Adrenal gland (tissue), 5 donors: ENCODE measurements around the gene SHISA8.

Source experiments
- CTCF ChIP-seq, 6 experiments: fragments of 450-650 bp in 4 of 6; fragments of 200-600 bp in 2 of 6; sonication (generic) in 1 of 6; IDR thresholded peaks; 1 replicate in 5 of 6; 2 replicates in 1 of 6; pipeline versions ENCODE4 v1.5.1 to v1.8.0; 2016 to 2021; ENCODE audit warnings: antibody characterized with exemption in 6 of 6, mild to moderate bottlenecking in 2 of 6, moderate library complexity in 1 of 6
- POLR2A ChIP-seq, 2 donors: fragments of 450-650 bp; IDR thresholded peaks; one replicate each; pipeline ENCODE4 v1.6.1; 2017; ENCODE audit warnings: antibody characterized with exemption in 2 of 2, mild to moderate bottlenecking in 2 of 2, moderate library complexity in 1 of 2
- donor health status: DM: no; HTN: no; CAD: no.

GRCh38 chr22:41928593-41929417 lies 13.9 kb upstream of the SHISA8 start:
- TF ChIP-seq CTCF (IDR thresholded peaks at IDR 0.05) (no peak), POLR2A (IDR thresholded peaks at IDR 0.05) (no peak)
